MM.1S (cell line): ENCODE results near the gene CCDC138.

Experiments used
- EZH2 ChIP-seq: fragments of 300-600 bp; sonication (generic); optimal IDR thresholded peaks from 2 replicates; pipeline ENCODE3; 2017; ENCODE audit warnings: low read depth, mild to moderate bottlenecking, antibody characterized with exemption, low read length, mixed read lengths
- TF ChIP-seq, protein P1 (sequence below): fragments of 300-600 bp; sonication (generic); IDR thresholded peaks from 2 replicates; pipeline ENCODE4 v1.5.1; 2016; ENCODE audit warnings: antibody characterized with exemption, low read length, mixed read lengths

DNA sequence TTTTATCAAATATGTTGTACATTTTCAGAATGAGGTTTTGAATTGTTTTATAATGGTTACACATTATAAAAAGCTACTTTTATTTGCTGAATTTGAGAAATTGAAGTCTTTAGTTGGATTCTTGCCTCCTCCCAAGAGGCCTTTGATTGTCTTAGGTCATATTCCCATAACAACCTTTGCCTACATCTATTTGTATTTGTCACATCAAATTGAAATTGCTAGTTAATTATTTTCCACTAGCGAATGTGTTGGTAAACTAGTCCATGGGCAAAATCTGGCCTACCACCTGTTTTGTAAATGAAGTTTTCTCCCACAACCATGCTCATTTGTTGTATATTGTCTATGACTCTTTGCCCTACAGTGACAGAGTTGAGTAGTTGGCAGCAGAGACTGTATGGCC lies 60.4 kb downstream of the CCDC138 start:
- TF ChIP-seq, protein P1, sequence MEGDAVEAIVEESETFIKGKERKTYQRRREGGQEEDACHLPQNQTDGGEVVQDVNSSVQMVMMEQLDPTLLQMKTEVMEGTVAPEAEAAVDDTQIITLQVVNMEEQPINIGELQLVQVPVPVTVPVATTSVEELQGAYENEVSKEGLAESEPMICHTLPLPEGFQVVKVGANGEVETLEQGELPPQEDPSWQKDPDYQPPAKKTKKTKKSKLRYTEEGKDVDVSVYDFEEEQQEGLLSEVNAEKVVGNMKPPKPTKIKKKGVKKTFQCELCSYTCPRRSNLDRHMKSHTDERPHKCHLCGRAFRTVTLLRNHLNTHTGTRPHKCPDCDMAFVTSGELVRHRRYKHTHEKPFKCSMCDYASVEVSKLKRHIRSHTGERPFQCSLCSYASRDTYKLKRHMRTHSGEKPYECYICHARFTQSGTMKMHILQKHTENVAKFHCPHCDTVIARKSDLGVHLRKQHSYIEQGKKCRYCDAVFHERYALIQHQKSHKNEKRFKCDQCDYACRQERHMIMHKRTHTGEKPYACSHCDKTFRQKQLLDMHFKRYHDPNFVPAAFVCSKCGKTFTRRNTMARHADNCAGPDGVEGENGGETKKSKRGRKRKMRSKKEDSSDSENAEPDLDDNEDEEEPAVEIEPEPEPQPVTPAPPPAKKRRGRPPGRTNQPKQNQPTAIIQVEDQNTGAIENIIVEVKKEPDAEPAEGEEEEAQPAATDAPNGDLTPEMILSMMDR = no peak
- no peak for TF ChIP-seq EZH2
